ENCODE results near the gene PHF2. TPM values are rescaled to one million over a fixed set of nuclear protein-coding genes. Genes with fewer than 3 reads are reported as not detected.

The PHF2 gene
- total RNA-seq (2021; fragmentation: NEBNext Ultra II Directional; extraction: Animal tissue kit (Norgen Biotek cat#: 25700)) = 9.4 and 9.5 TPM in 2 replicates
- 3.4 and 3.7 TPM in 2 replicates for polyA plus RNA-seq (2011; rRNA removed)
- 3.9 TPM for polyA plus RNA-seq (2011; cell fraction: cytosol; rRNA removed)
- 8.1 TPM for polyA plus RNA-seq (2011; cell fraction: nucleus; rRNA removed)
- polyA plus RNA-seq (2012, experiment 1 of 2) = 6.4 to 7.2 TPM (median 6.8 TPM) in 4 replicates
- 5.4 TPM for polyA plus RNA-seq (2012, experiment 2 of 2)
- polyA plus RNA-seq (2013, experiment 1 of 2) = 5.1 TPM
- 5.6 TPM for polyA plus RNA-seq (2013, experiment 2 of 2)
- 3.4 and 3.8 TPM in 2 replicates for polyA minus RNA-seq (2011; rRNA and poly(A)+ RNA removed)
- polyA minus RNA-seq (2011; cell fraction: cytosol; rRNA and poly(A)+ RNA removed) = 3.2 TPM
- 4.7 TPM for polyA minus RNA-seq (2011; cell fraction: nucleus; rRNA and poly(A)+ RNA removed)
- long read RNA-seq, experiment 1, partial matches to known transcripts = 1 of 2 reads
- long read RNA-seq, experiment 1, other reads (novel, unspliced or antisense) = 1 of 2 reads
- long read RNA-seq, experiment 2, partial matches to known transcripts = 0 of 3 reads
- long read RNA-seq, experiment 2, other reads (novel, unspliced or antisense) = 3 of 3 reads

- Histone ChIP-seq H2BK20ac (ENCODE audit: low read length) (no peak within 1 kb of the TSS), H3K79me2 (ENCODE audit: control insufficient read depth in 1 of 2, insufficient read depth in 2 of 2, low read length in 2 of 2) (peaks cover 0 to 18% of the 10 kb centered on the region in 2 experiments; a peak in 2 of 4 replicates), H4K91ac (replicated peaks; ENCODE audit: insufficient read length, low read length) (peak within 1 kb of the TSS; percentile 56), H3K18ac (ENCODE audit: extremely low read depth, low read length) (peak within 1 kb of the TSS; percentile 60), H3K14ac (ENCODE audit: insufficient read length) (no peak within 1 kb of the TSS), H2BK15ac (ENCODE audit: low read length) (peak within 1 kb of the TSS; percentile 16; the same call in 1 of the 2 replicates), H4K8ac (ENCODE audit: extremely low read depth, insufficient read depth, low read length) (peak within 1 kb of the TSS; percentile 88; the same call in 1 of the 2 replicates), H3K4me3 (ENCODE audit: extremely low read depth in 1 of 4, insufficient read depth in 2 of 4, low read depth in 3 of 4, low read length in 4 of 4) (peak within 1 kb of the TSS; percentile 73 to 91 (median 83)), H3K56ac (replicated peaks; ENCODE audit: insufficient read length, low read depth, low read length) (no peak within 1 kb of the TSS), H3K9ac (replicated peaks in 1 of 4; ENCODE audit: extremely low read depth in 1 of 4, low read depth in 3 of 4, low read length in 3 of 4) (peak within 1 kb of the TSS; percentile 67 to 84 (median 74)), H4K5ac (ENCODE audit: insufficient read length, low read depth, low read length) (no peak within 1 kb of the TSS), H2BK12ac (ENCODE audit: low read depth, low read length) (0 out of 2 replicates have a peak within 1 kb of the TSS, but pooled peaks have one; percentile 84), H3K4me2 (ENCODE audit: insufficient read depth in 1 of 2, low read depth in 2 of 2, low read length in 2 of 2) (peak within 1 kb of the TSS; percentile 91 to 99), H2BK120ac (replicated peaks; ENCODE audit: low read depth, low read length) (no peak within 1 kb of the TSS), H3K9me3 (ENCODE audit: insufficient read depth in 2 of 2, low read depth in 1 of 2, low read length in 1 of 2) (no peaks in the 10 kb centered on the region), H2AFZ (ENCODE audit: low read length) (peak within 1 kb of the TSS; percentile 33; the same call in 1 of the 2 replicates), H3K23me2 (ENCODE audit: low read depth, low read length) (peaks cover 9% of the 10 kb centered on the region; the same call in 1 of the 2 replicates), H4K20me1 (replicated peaks in 1 of 2; ENCODE audit: control insufficient read depth in 1 of 2, insufficient read depth in 2 of 2, low read length in 2 of 2) (peaks cover 7 to 8% of the 10 kb centered on the region in 2 experiments), H3K36me3 (ENCODE audit: control insufficient read depth in 2 of 4, insufficient read depth in 4 of 4, low read length in 3 of 4) (no peaks in the 10 kb centered on the region), H3K27me3 (replicated peaks in 1 of 4; ENCODE audit: control insufficient read depth in 3 of 4, extremely low read depth in 1 of 4, insufficient read depth in 3 of 4, low read length in 3 of 4) (peaks cover 0 to 16% (median 8%) of the 10 kb centered on the region in 4 experiments; a peak in 5 of 7 replicates), H3K4me1 (replicated peaks in 1 of 4; ENCODE audit: control insufficient read depth in 3 of 4, insufficient read depth in 4 of 4, low read length in 3 of 4) (peaks cover 3 to 17% (median 10%) of the 10 kb centered on the region in 4 experiments), H2BK5ac (ENCODE audit: low read depth, low read length) (no peak within 1 kb of the TSS), H2AK5ac (ENCODE audit: low read depth, low read length) (no peak within 1 kb of the TSS), H3K23ac (ENCODE audit: insufficient read length) (no peak within 1 kb of the TSS), H3K79me1 (ENCODE audit: low read depth, low read length) (peaks cover 7% of the 10 kb centered on the region), H3K4ac (replicated peaks; ENCODE audit: insufficient read length, low read depth, low read length) (peak within 1 kb of the TSS; percentile 85), H3K27ac (ENCODE audit: low read depth, low read length) (no peak within 1 kb of the TSS)
- POLR2A ChIA-PET (ENCODE audit: partially characterized antibody) = interaction anchor here (1.0 to 2.1 kb wide), 2 partner anchors 10 kb away, joined by 3 to 10 read pairs; no protein-coding TSS in a partner anchor
- FAIRE-seq (no peak), DNase-seq (ENCODE audit: low read depth in 1 of 2, low spot score in 2 of 2) (no peak)
- CTCF ChIA-PET (ENCODE audit: partially characterized antibody) = interaction anchor here (0.9 to 1.7 kb wide), 2 partner anchors 17 to 242 kb away, joined by 3 to 9 read pairs; no protein-coding TSS in a partner anchor
- WGBS, 2 experiments (ENCODE audit: extremely low coverage in 1 of 2, insufficient coverage in 1 of 2, insufficient read length in 1 of 2, insufficient replicate concordance in 2 of 2, low coverage in 1 of 2, low lambda C conversion rate in 2 of 2, missing lambda C conversion rate in 1 of 2) = 2% methylated on average over 50 of the region's 140 CpGs; no CpG with 5 or more reads in 1 of the 2 experiments
- peak; percentile 31 for TF ChIP-seq KDM4A (IDR thresholded peaks at IDR 0.05; ENCODE audit: low read depth, low read length, severe bottlenecking)
- no peak for TF ChIP-seq CREB1 (IDR thresholded peaks at IDR 0.05)
- no peak for TF ChIP-seq SIX5 (IDR thresholded peaks at IDR 0.05; ENCODE audit: low read depth, low read length)
- peak; percentile 18 for TF ChIP-seq TAF7 (optimal IDR thresholded peaks at IDR 0.05; ENCODE audit: borderline replicate concordance, low read depth, low read length)
- TF ChIP-seq USF2 (IDR thresholded peaks at IDR 0.05; ENCODE audit: low read length) = no peak
- TF ChIP-seq PHF8 (conservative IDR thresholded peaks at IDR 0.05; ENCODE audit: low read depth, low read length) = peak; percentile 47
- TF ChIP-seq ZNF274 (IDR thresholded peaks at IDR 0.05; ENCODE audit: borderline replicate concordance, extremely low read depth, low read length) = no peak
- TF ChIP-seq POLR2A (IDR thresholded peaks at IDR 0.05; ENCODE audit: control extremely low read depth in 1 of 2, low read depth in 2 of 2, low read length in 2 of 2) = peak in 1 of 2 experiments; percentile 42; a peak in 2 of 3 replicates
Observed at GRCh38 chr9:93576258-93577077, at the start of gene PHF2. Gene PHF2, plus strand, starts transcription at chr9:93576584. Its CDS starts 190 bp downstream, at chr9:93576774.

Data from H1 (cell line).